HAP-1 (cell line): ENCODE measurements around the gene SCGB3A1.

Experiments
- DNase-seq, 2 experiments: peaks; one replicate each; pipeline ENCODE4 v3.0.0-alpha.2; 2016 to 2020; ENCODE audit warnings: low spot score in 2 of 2
- H3K27me3 ChIP-seq: fragments of 250-450 bp; sonication (Bioruptor Pico); 2 replicates; pipeline ENCODE4 v1.5.1; 2020; ENCODE audit warnings: low read depth, mild to moderate bottlenecking, moderate library complexity
- H3K36me3 ChIP-seq: fragments of 250-450 bp; sonication (Bioruptor Pico); replicated peaks from 2 replicates; pipeline ENCODE4 v1.5.1; 2020; ENCODE audit warnings: mild to moderate bottlenecking
- H3K4me1 ChIP-seq: fragments of 250-450 bp; sonication (Bioruptor Pico); 2 replicates; pipeline ENCODE4 v1.5.1; 2020; ENCODE audit warnings: mild to moderate bottlenecking
- H3K4me3 ChIP-seq: fragments of 250-450 bp; sonication (Bioruptor Pico); 2 replicates; pipeline ENCODE4 v1.5.1; 2020; ENCODE audit warnings: mild to moderate bottlenecking, moderate library complexity
- H3K9me3 ChIP-seq: fragments of 250-450 bp; sonication (Bioruptor Pico); 2 replicates; pipeline ENCODE4 v1.5.1; 2020; ENCODE audit warnings: mild to moderate bottlenecking, moderate library complexity
- in situ Hi-C: fragments of 300-500 bp; cut with MboI; formaldehyde crosslinking; loops from 3 replicates; pipeline ENCODE4 v1.14.3; 2020; ENCODE audit warnings: low sequenced_read_pairs, inconsistent platforms, mixed read lengths

SCGB3A1 gene

GRCh38 chr5:180628827-180629750 lies 37.8 kb upstream of the SCGB3A1 start:
- no peaks in the 10 kb centered on the region for H3K9me3 ChIP-seq
- no peak for DNase-seq
- in situ Hi-C loops = no loop called here
- H3K36me3 ChIP-seq = no peaks in the 10 kb centered on the region
- H3K4me1 ChIP-seq = no peaks in the 10 kb centered on the region
- H3K27me3 ChIP-seq = no peaks in the 10 kb centered on the region
- H3K4me3 ChIP-seq = no peak overlapping the region

- Histone ChIP-seq H3K4me1 (no peaks in the 10 kb centered on the region), H3K36me3 (no peaks in the 10 kb centered on the region), H3K27me3 (no peaks in the 10 kb centered on the region), H3K4me3 (no peak overlapping the region), H3K9me3 (no peaks in the 10 kb centered on the region)
- DNase-seq = no peak
- in situ Hi-C loops = no loop called here
Measured at GRCh38 chr5:180628211-180628610, 36.9 kb upstream of the SCGB3A1 start.

GRCh38 chr5:180627386-180628120 lies 36.3 kb upstream of the SCGB3A1 start:
- H3K4me3 ChIP-seq = no peak overlapping the region
- no peaks in the 10 kb centered on the region for H3K36me3 ChIP-seq
- H3K27me3 ChIP-seq = no peaks in the 10 kb centered on the region
- H3K4me1 ChIP-seq = no peaks in the 10 kb centered on the region
- no peaks in the 10 kb centered on the region for H3K9me3 ChIP-seq
- in situ Hi-C loops = no loop called here
- DNase-seq = no peak

- DNase-seq = no peak
- no peaks in the 10 kb centered on the region for H3K9me3 ChIP-seq
- no peaks in the 10 kb centered on the region for H3K27me3 ChIP-seq
- in situ Hi-C loops = no loop called here
- no peaks in the 10 kb centered on the region for H3K36me3 ChIP-seq
- H3K4me3 ChIP-seq = no peak overlapping the region
- H3K4me1 ChIP-seq = no peaks in the 10 kb centered on the region
Measured at GRCh38 chr5:180626661-180627385, 35.5 kb upstream of the SCGB3A1 start.

GRCh38 chr5:180625791-180626660 lies 34.7 kb upstream of the SCGB3A1 start:
- in situ Hi-C loops = no loop called here
- H3K27me3 ChIP-seq = no peaks in the 10 kb centered on the region
- no peaks in the 10 kb centered on the region for H3K4me1 ChIP-seq

GRCh38 chr5:180625125-180625790 lies 34.0 kb upstream of the SCGB3A1 start:
- Histone ChIP-seq H3K4me1 (no peaks in the 10 kb centered on the region), H3K9me3 (no peaks in the 10 kb centered on the region), H3K4me3 (no peak overlapping the region), H3K27me3 (no peaks in the 10 kb centered on the region), H3K36me3 (no peaks in the 10 kb centered on the region)
- in situ Hi-C loops = no loop called here
- DNase-seq = no peak

More at GRCh38 chr5:180625791-180626660, 34.7 kb upstream of the SCGB3A1 start:
- no peaks in the 10 kb centered on the region for H3K9me3 ChIP-seq
- no peaks in the 10 kb centered on the region for H3K36me3 ChIP-seq
- H3K4me3 ChIP-seq = no peak overlapping the region
- no peak for DNase-seq

- Histone ChIP-seq H3K27me3 (no peaks in the 10 kb centered on the region), H3K36me3 (no peaks in the 10 kb centered on the region), H3K9me3 (no peaks in the 10 kb centered on the region), H3K4me1 (no peaks in the 10 kb centered on the region), H3K4me3 (no peak overlapping the region)
- DNase-seq = no peak
- in situ Hi-C loops = no loop called here
Measured at GRCh38 chr5:180624587-180624986, 33.3 kb upstream of the SCGB3A1 start.

- in situ Hi-C loops = no loop called here
- H3K4me1 ChIP-seq = no peaks in the 10 kb centered on the region
- DNase-seq = no peak
- H3K36me3 ChIP-seq = no peaks in the 10 kb centered on the region
- H3K27me3 ChIP-seq = no peaks in the 10 kb centered on the region
- no peaks in the 10 kb centered on the region for H3K9me3 ChIP-seq
- H3K4me3 ChIP-seq = no peak overlapping the region
Measured at GRCh38 chr5:180623844-180624243, 32.5 kb upstream of the SCGB3A1 start.

GRCh38 chr5:180623411-180623834 lies 32.1 kb upstream of the SCGB3A1 start:
- no peaks in the 10 kb centered on the region for H3K27me3 ChIP-seq
- in situ Hi-C loops = no loop called here

GRCh38 chr5:180622910-180623309 lies 31.6 kb upstream of the SCGB3A1 start:
- Histone ChIP-seq H3K9me3 (no peaks in the 10 kb centered on the region), H3K4me1 (no peaks in the 10 kb centered on the region), H3K4me3 (no peak overlapping the region), H3K36me3 (no peaks in the 10 kb centered on the region), H3K27me3 (no peaks in the 10 kb centered on the region)
- no peak for DNase-seq
- in situ Hi-C loops = no loop called here

More at GRCh38 chr5:180623411-180623834, 32.1 kb upstream of the SCGB3A1 start:
- Histone ChIP-seq H3K36me3 (no peaks in the 10 kb centered on the region), H3K9me3 (no peaks in the 10 kb centered on the region), H3K4me3 (no peak overlapping the region), H3K4me1 (no peaks in the 10 kb centered on the region)
- no peak for DNase-seq

GRCh38 chr5:180621311-180621710 lies 30.0 kb upstream of the SCGB3A1 start:
- H3K9me3 ChIP-seq = no peaks in the 10 kb centered on the region
- no peaks in the 10 kb centered on the region for H3K4me1 ChIP-seq
- no peaks in the 10 kb centered on the region for H3K36me3 ChIP-seq
- in situ Hi-C loops = no loop called here
- no peak overlapping the region for H3K4me3 ChIP-seq
- no peak for DNase-seq
- H3K27me3 ChIP-seq = no peaks in the 10 kb centered on the region

GRCh38 chr5:180620014-180620413 lies 28.7 kb upstream of the SCGB3A1 start:
- no peaks in the 10 kb centered on the region for H3K36me3 ChIP-seq
- no peaks in the 10 kb centered on the region for H3K27me3 ChIP-seq
- H3K9me3 ChIP-seq = no peaks in the 10 kb centered on the region
- no peak for DNase-seq
- H3K4me3 ChIP-seq = no peak overlapping the region
- H3K4me1 ChIP-seq = no peaks in the 10 kb centered on the region
- in situ Hi-C loops = no loop called here

- Histone ChIP-seq H3K4me3 (no peak overlapping the region), H3K27me3 (no peaks in the 10 kb centered on the region), H3K4me1 (no peaks in the 10 kb centered on the region), H3K36me3 (no peaks in the 10 kb centered on the region), H3K9me3 (no peaks in the 10 kb centered on the region)
- DNase-seq = no peak
- in situ Hi-C loops = no loop called here
Measured at GRCh38 chr5:180619563-180619915, 28.2 kb upstream of the SCGB3A1 start.
